ENCODE data around the gene TMEM229B. TPM values are rescaled to one million over a fixed set of nuclear protein-coding genes. Genes with fewer than 3 reads are reported as not detected.
A peak's percentile ranks its signal among the peaks of the same experiment; 100 is the strongest.

TMEM229B gene
- total and polyA plus RNA-seq, 2 experiments from 2014 or later, result 18.3 to 25.6 TPM

DNA sequence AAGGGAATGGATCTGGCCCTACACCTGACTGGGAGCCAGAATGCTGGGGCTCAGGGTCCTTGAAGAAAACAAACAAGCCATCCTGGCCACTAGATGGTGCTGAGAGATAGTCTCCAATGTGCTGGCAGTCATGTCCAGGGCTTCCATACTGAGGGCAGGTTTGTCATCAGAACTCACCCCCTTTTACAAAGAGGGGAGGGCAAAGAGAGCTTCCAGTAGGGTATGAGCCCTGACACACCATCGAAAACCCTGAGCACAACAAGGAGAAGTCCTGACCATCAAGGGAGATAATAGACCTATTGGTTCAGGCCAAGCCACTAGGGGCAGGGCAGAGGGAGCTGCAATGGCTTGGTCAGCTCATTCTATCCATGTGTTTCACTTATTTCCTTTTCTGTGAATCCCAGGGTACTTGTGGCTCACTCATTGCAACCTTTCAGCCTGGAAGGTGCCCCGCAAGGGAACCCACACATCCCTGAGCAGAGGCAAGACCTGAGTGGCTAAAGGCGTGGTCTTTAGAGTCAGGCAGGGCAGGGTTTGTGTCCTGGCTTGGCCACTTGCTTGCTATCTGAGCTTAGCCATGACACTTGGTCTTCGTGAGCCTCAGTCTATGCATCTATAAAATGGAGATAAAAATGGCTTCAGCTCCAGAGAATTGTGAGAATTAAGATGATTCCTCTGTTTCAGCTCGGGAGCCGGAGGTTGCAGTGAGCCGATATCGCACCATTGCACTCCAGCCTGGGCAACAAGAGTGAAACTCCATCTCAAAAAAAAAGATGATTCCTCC, 38.3 kb upstream of the TMEM229B start:
- no peaks in the 10 kb centered on the region for H3K36me3 ChIP-seq (replicated peaks; ENCODE audit: insufficient read depth, low read depth)
- H3K4me2 ChIP-seq, result no peak overlapping the region
- H3K4me3 ChIP-seq, result no peak overlapping the region
- no peaks in the 10 kb centered on the region for H4K20me1 ChIP-seq (ENCODE audit: insufficient read depth, poor library complexity, severe bottlenecking)
- WGBS (ENCODE audit: low lambda C conversion rate, missing lambda C conversion rate), result 75% methylated on average over 8 of the region's 8 CpGs
- DNase-seq (ENCODE audit: low spot score), result peak; percentile 68
- no peak overlapping the region for H2AFZ ChIP-seq
- no peak overlapping the region for H3K27ac ChIP-seq
- H3K9me2 ChIP-seq (replicated peaks; ENCODE audit: insufficient read depth), result no peaks in the 10 kb centered on the region
- H3K9me3 ChIP-seq (ENCODE audit: low read depth), result no peaks in the 10 kb centered on the region
- H3K4me1 ChIP-seq (ENCODE audit: insufficient read depth), result no peaks in the 10 kb centered on the region
- no peaks in the 10 kb centered on the region for H3K79me2 ChIP-seq
- TF ChIP-seq EZH2 (IDR thresholded peaks at IDR 0.05; ENCODE audit: borderline replicate concordance) (no peak), EZH2phosphoT487 (IDR thresholded peaks at IDR 0.05; ENCODE audit: low read depth, severe bottlenecking, unreplicated experiment) (no peak)
- TF ChIP-seq, protein P1, sequence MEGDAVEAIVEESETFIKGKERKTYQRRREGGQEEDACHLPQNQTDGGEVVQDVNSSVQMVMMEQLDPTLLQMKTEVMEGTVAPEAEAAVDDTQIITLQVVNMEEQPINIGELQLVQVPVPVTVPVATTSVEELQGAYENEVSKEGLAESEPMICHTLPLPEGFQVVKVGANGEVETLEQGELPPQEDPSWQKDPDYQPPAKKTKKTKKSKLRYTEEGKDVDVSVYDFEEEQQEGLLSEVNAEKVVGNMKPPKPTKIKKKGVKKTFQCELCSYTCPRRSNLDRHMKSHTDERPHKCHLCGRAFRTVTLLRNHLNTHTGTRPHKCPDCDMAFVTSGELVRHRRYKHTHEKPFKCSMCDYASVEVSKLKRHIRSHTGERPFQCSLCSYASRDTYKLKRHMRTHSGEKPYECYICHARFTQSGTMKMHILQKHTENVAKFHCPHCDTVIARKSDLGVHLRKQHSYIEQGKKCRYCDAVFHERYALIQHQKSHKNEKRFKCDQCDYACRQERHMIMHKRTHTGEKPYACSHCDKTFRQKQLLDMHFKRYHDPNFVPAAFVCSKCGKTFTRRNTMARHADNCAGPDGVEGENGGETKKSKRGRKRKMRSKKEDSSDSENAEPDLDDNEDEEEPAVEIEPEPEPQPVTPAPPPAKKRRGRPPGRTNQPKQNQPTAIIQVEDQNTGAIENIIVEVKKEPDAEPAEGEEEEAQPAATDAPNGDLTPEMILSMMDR (IDR thresholded peaks at IDR 0.05; ENCODE audit: poor library complexity), result peak; percentile 78
- no peaks in the 10 kb centered on the region for H3K27me3 ChIP-seq

DNA sequence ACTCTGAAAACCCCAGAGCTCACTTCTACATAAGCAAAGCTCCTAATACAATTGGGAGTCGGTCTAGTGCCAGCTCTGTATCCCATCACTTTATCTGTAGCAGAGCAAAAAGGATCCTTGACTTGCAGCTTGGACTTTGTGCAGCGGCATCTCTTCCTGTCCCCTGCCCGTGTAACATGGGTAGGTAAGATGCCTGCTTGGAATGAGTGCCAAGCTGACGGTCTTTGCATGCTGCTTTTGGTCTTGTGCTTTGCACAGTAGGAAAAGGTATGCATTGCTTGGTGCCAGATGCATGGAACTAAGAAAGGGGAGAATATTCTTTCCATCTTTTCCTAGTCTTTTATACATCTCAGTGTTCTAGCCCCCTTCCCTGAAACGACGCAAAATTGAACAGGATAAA, 37.7 kb upstream of the TMEM229B start:
- DNase-seq (ENCODE audit: low spot score), result no peak
- Histone ChIP-seq H3K9me3 (ENCODE audit: low read depth) (no peaks in the 10 kb centered on the region), H3K4me3 (no peak overlapping the region), H3K79me2 (no peaks in the 10 kb centered on the region), H2AFZ (no peak overlapping the region), H3K27me3 (no peaks in the 10 kb centered on the region), H3K4me2 (no peak overlapping the region), H4K20me1 (ENCODE audit: insufficient read depth, poor library complexity, severe bottlenecking) (no peaks in the 10 kb centered on the region), H3K9me2 (replicated peaks; ENCODE audit: insufficient read depth) (no peaks in the 10 kb centered on the region), H3K4me1 (ENCODE audit: insufficient read depth) (no peaks in the 10 kb centered on the region), H3K36me3 (replicated peaks; ENCODE audit: insufficient read depth, low read depth) (no peaks in the 10 kb centered on the region), H3K27ac (no peak overlapping the region)
- TF ChIP-seq EZH2phosphoT487 (IDR thresholded peaks at IDR 0.05; ENCODE audit: low read depth, severe bottlenecking, unreplicated experiment) (no peak), EZH2 (IDR thresholded peaks at IDR 0.05; ENCODE audit: borderline replicate concordance) (no peak)
- TF ChIP-seq, protein P1 (IDR thresholded peaks at IDR 0.05; ENCODE audit: poor library complexity), result no peak
- 80% methylated on average over 6 of the region's 6 CpGs for WGBS (ENCODE audit: low lambda C conversion rate, missing lambda C conversion rate)

GRCh38 chr14:67525389-67525788, 36.9 kb upstream of the TMEM229B start:
- Histone ChIP-seq H3K79me2 (no peaks in the 10 kb centered on the region), H4K20me1 (ENCODE audit: insufficient read depth, poor library complexity, severe bottlenecking) (no peaks in the 10 kb centered on the region), H3K9me3 (ENCODE audit: low read depth) (no peaks in the 10 kb centered on the region), H3K4me3 (no peak overlapping the region), H2AFZ (no peak overlapping the region), H3K27ac (no peak overlapping the region), H3K27me3 (peaks cover 3% of the 10 kb centered on the region), H3K9me2 (replicated peaks; ENCODE audit: insufficient read depth) (no peaks in the 10 kb centered on the region), H3K36me3 (replicated peaks; ENCODE audit: insufficient read depth, low read depth) (no peaks in the 10 kb centered on the region), H3K4me2 (no peak overlapping the region), H3K4me1 (ENCODE audit: insufficient read depth) (no peaks in the 10 kb centered on the region)
- no peak for DNase-seq (ENCODE audit: low spot score)
- TF ChIP-seq, protein P1 (IDR thresholded peaks at IDR 0.05; ENCODE audit: poor library complexity), result no peak
- TF ChIP-seq EZH2phosphoT487 (IDR thresholded peaks at IDR 0.05; ENCODE audit: low read depth, severe bottlenecking, unreplicated experiment) (no peak), EZH2 (IDR thresholded peaks at IDR 0.05; ENCODE audit: borderline replicate concordance) (no peak)
- WGBS (ENCODE audit: low lambda C conversion rate, missing lambda C conversion rate), result 78% methylated on average over 4 of the region's 4 CpGs
